Duodenal mucosa (tissue), 2 donors: ENCODE measurements around the gene XYLB.

Source experiments
- H3K27ac ChIP-seq: one replicate; pipeline ENCODE4 v1.7.0; 2013; ENCODE audit warnings: low read depth, low read length
- H3K27me3 ChIP-seq, 2 donors: one replicate each; pipeline ENCODE4 v1.7.0; 2013; ENCODE audit warnings: low read length in 2 of 2, control low read depth in 1 of 2; ENCODE audit not compliant: insufficient read depth in 2 of 2, control insufficient read depth in 1 of 2
- H3K36me3 ChIP-seq, 2 donors: one replicate each; pipeline ENCODE4 v1.7.0; 2013; ENCODE audit warnings: low read length in 2 of 2, control low read depth in 1 of 2; ENCODE audit not compliant: insufficient read depth in 2 of 2, control insufficient read depth in 1 of 2
- H3K4me1 ChIP-seq, 2 donors: one replicate each; pipeline ENCODE4 v1.7.0; 2013; ENCODE audit warnings: low read length in 2 of 2, control low read depth in 1 of 2; ENCODE audit not compliant: insufficient read depth in 2 of 2, control insufficient read depth in 1 of 2
- H3K4me3 ChIP-seq, 2 donors: one replicate each; pipeline ENCODE4 v1.7.0; 2013; ENCODE audit warnings: low read length in 2 of 2, low read depth in 1 of 2
- H3K9ac ChIP-seq, 2 donors: one replicate each; pipeline ENCODE4 v1.7.0; 2013; ENCODE audit warnings: low read length in 2 of 2, low read depth in 1 of 2
- H3K9me3 ChIP-seq, 2 donors: one replicate each; pipeline ENCODE4 v1.7.0; 2013; ENCODE audit warnings: low read length in 2 of 2, control low read depth in 1 of 2; ENCODE audit not compliant: control insufficient read depth in 1 of 2

Gene XYLB

DNA sequence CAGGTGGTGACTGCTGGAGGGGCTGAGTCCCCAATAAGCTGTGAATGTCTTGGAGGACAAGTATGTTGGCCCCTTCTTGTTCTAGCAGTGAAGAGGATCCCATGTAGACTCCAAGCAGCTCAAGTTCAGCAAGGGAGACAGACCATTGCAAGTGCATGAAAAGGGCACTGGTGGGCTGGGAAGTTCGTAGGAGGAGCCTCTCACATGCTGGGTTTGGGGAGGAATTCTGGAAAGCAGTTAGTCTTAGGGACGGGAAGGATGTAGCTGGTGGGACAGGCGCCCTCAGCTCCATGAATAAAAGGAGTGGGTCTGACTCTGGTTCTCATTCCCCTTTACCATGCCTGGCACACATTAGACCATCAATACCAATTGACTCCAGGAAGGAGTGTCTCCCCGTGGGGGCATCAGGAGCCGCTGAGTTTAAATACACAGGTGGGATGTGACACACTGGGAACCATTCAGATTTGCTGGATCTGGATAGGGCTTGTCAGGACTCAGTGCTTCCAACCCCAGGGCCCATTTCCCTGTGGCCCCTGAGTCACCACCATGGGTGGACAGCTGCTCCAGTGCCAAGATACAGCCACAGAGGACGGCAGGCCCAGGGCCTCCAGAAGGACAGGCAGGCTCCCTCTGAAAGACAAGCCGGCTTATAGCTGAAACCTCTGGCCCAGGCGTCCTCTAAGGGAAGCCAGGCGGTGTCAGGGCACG is 552 bp upstream of the XYLB start:
- Histone ChIP-seq H3K4me3 (peak overlapping the region in 1 of 2 donors; percentile 85), H3K9ac (peak overlapping the region; percentile 69 to 72), H3K27ac (no peak overlapping the region), H3K9me3 (no peaks in the 10 kb centered on the region), H3K4me1 (peaks cover 5 to 9% of the 10 kb centered on the region in 2 donors), H3K36me3 (peaks cover 0 to 3% of the 10 kb centered on the region in 2 donors), H3K27me3 (no peaks in the 10 kb centered on the region)

DNA sequence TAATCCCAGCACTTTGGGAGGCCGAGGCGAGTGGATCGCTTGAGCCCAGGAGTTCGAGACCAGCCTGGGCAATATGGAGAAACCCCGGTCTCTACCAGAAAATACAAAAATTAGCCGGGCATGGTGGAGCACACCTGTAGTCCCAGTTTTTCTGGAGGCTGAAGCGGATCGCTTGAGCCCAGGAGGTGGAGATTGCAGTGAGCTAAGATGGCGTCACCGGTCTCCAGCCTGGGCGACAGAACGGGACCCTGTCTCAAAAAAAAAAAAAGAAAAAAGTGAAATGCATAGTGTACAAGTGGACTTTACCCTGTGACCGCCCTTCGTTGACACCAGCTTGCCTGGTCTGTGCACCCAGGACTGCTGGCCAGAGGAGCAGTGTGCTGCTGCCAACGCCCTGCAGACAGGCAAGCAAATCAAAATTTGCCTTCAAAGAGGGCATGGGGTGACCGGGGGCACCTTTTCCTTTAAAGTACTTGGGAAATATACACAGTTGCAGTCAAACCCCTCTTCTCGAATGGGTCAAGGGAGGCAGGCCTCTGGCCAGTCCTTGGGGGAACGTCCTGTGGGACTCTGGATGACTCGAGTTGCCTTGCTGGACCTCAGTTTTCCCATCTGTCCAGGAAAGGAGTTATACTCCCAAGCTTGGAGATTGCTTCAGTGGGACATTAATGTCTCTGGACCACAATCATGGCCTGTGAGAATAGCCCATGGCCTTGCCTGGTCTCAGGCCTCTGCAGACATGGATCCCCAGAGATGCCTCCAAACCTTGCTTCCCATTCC is 1.0 kb downstream of the XYLB start:
- Histone ChIP-seq H3K4me1 (peaks cover 5 to 9% of the 10 kb centered on the region in 2 donors), H3K4me3 (peak overlapping the region; percentile 78 to 85), H3K9ac (peak overlapping the region; percentile 69 to 72), H3K9me3 (no peaks in the 10 kb centered on the region), H3K36me3 (peaks cover 0 to 5% of the 10 kb centered on the region in 2 donors), H3K27me3 (no peaks in the 10 kb centered on the region), H3K27ac (no peak overlapping the region)

DNA sequence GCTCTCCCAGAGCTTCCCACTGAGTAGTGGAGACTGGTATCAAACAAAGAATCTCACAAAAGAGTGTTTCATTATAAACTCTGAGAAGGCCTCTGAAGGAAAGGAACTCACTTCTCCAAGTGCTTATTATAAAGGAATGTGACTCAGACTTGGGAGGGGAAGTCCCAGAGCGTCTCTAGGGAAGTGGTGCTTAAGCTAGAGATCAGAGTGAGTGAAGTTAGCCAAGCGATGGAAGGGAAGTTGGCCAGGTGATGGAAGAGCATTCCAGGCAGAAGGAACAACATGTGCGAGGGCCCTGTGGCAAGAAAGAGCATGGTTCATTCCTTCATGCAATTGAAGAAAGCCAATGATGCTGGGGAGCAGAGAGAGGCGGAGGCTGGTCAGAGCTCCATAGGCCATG is 2.3 kb downstream of the XYLB start:
- Histone ChIP-seq H3K27ac (no peak overlapping the region), H3K36me3 (peaks cover 0 to 7% of the 10 kb centered on the region in 2 donors), H3K27me3 (no peaks in the 10 kb centered on the region), H3K4me1 (peaks cover 5 to 9% of the 10 kb centered on the region in 2 donors), H3K9me3 (no peaks in the 10 kb centered on the region), H3K9ac (no peak overlapping the region), H3K4me3 (no peak overlapping the region)

DNA sequence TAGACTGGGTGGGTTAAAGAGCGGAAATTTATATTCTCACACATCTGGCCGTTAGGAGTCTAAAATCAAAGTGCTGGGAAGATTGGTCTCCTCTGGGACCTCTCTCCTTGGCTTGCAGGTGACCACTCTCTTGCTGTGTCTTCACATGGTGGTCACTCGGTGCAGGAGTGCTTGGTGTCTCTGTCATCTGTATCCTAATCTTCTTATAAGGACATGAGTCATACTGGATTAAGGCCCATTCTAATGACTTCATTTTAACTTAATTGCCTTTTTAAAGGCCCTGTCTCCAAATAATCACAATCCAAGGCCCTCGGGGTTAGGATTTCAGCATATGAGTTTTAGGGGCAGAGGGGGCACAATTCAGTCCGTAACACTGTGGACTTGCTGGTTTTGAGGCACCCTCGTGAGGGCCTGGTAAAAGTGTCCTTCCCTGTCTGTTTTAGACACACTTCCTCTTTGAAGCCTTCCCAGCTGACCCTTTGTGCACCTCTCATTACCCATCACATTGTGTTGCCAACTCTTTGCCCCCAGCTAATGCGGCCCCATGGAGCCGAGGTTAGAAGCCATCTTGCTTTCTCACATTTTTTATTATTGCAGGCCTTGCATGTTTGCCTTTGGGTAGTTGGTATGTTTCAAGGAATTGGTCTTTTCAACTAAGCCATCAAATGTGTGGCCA is 3.2 kb downstream of the XYLB start:
- H3K36me3 ChIP-seq = peaks cover 0 to 9% of the 10 kb centered on the region in 2 donors
- peaks cover 5 to 9% of the 10 kb centered on the region in 2 donors for H3K4me1 ChIP-seq
- H3K9ac ChIP-seq = no peak overlapping the region
- no peaks in the 10 kb centered on the region for H3K27me3 ChIP-seq
- H3K9me3 ChIP-seq = no peaks in the 10 kb centered on the region
- H3K27ac ChIP-seq = no peak overlapping the region
- H3K4me3 ChIP-seq = no peak overlapping the region

DNA sequence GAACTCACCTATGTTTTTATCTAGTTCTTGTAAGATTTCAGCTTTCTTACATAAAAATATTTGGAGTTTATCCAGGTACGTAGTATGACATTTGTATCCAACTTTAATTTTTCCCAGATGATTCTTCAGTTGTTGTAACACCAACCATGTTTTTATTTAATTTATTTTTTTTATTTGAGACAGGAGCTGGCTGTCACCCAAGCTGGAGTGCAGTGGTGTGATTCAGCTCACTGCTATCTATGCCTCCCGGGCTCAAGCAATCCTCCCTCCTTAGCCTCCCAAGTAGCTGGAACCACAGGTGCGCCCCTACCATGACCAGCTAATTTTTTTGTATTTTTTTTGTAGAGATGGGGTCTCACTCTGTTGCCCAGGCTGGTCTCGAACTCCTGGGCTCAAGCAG is 6.6 kb downstream of the XYLB start:
- Histone ChIP-seq H3K4me3 (no peak overlapping the region), H3K9ac (no peak overlapping the region)

DNA sequence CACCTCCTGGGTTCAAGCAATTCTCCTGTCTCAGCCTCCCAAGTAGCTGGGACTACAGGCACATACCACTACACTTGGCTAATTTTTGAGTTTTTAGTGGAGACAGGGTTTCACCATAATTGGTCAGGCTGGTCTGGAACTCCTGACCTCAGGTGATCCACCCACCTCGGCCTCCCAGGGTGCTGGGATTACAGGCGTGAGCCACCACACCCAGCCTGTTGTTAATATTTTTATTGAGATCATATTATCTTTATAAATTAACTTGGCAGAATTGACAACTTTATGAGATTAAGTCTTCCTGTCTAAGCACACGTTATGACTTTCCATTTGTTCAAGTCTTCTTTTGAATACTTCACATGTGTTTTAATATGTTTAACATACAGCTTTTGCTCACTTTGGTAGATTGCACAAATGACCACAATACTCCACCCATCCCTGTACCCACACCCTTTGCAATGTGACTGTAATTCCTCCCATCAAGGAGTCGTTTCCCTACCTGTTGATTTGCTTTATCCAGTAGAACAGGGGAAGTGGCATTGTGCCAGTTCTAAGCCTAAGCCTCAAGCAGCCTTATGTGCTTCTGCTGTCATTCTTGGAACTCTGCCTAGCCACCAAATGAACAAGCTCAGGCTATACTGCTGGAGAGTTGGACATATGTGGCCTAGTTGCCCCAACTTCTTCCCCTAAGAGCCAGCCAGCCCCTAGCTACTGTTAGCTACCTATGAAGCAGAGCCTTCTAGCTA is 8.2 kb downstream of the XYLB start:
- no peaks in the 10 kb centered on the region for H3K9me3 ChIP-seq
- no peaks in the 10 kb centered on the region for H3K4me1 ChIP-seq
- H3K4me3 ChIP-seq = no peak overlapping the region
- H3K27ac ChIP-seq = no peak overlapping the region
- no peak overlapping the region for H3K9ac ChIP-seq
- H3K36me3 ChIP-seq = peaks cover 0 to 15% of the 10 kb centered on the region in 2 donors
- H3K27me3 ChIP-seq = no peaks in the 10 kb centered on the region

More for the DNA sequence above, 6.6 kb downstream of the XYLB start:
- H3K27ac ChIP-seq = no peak overlapping the region
- no peaks in the 10 kb centered on the region for H3K27me3 ChIP-seq
- H3K9me3 ChIP-seq = no peaks in the 10 kb centered on the region
- H3K36me3 ChIP-seq = peaks cover 0 to 15% of the 10 kb centered on the region in 2 donors
- peaks cover under 1 to 1% of the 10 kb centered on the region in 2 donors for H3K4me1 ChIP-seq

DNA sequence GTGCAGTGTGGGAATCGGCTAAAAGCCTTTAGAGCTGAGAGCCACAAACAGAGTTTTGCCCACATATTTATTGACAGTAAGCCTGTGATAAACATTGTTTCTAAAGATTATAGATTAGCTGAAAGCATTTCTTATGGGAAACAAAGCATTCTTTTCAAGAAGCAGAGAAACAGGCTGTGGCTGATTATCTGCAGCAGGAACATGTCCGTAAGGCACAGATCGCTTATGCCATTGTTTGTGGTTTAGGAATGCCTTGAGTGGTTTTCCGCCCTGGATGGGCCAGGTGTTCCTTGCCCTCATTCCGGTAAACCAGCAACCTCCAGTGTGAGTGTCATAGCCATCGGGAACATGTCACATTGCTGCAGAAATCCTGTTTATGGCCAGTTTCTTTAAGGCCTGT is 12.5 kb downstream of the XYLB start:
- Histone ChIP-seq H3K9me3 (no peaks in the 10 kb centered on the region), H3K36me3 (peaks cover 6 to 28% of the 10 kb centered on the region in 2 donors), H3K9ac (no peak overlapping the region), H3K4me3 (no peak overlapping the region), H3K4me1 (no peaks in the 10 kb centered on the region), H3K27me3 (no peaks in the 10 kb centered on the region), H3K27ac (no peak overlapping the region)

DNA sequence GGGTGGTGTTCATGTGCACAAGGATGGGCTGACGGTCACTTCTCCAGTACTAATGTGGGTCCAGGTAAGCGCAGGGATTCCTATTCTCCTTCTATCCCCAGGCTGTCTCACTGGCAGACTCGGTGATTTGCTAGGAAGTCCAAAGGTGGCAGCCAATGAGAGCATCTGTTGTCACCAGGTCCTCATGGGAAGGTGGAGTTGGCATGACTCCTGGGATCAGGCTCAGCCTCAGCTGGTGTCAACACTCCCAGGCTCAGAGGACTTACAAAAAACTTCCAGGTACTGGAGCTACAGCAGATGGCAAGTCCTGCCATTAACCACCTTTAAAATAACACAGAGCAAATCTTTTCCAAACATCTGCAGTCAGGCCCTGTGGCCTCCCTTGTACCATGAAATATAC is 13.8 kb downstream of the XYLB start:
- Histone ChIP-seq H3K36me3 (peaks cover 9 to 36% of the 10 kb centered on the region in 2 donors), H3K9me3 (no peaks in the 10 kb centered on the region), H3K4me1 (no peaks in the 10 kb centered on the region), H3K9ac (no peak overlapping the region), H3K4me3 (no peak overlapping the region), H3K27ac (no peak overlapping the region), H3K27me3 (no peaks in the 10 kb centered on the region)

DNA sequence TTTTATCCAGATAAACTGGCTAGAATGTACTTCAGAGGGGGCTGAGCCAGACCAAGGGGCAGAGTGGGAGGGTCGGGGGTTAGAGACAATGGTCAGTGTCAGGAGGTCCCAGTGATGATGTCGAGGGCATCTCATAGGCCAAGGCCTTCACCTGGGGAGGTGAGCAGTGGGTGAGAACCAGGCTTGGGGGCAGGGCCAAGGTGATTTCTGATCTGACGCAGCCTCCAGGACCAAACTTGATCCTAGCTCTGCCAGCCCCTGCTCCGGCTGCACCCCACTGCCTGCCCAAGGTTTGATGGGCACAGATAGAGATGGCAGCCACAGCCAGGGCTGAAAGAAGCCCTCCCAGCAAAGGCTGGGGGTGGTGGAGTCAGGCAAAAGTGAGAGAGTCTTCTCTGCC is 14.9 kb downstream of the XYLB start:
- Histone ChIP-seq H3K27ac (no peak overlapping the region), H3K9me3 (no peaks in the 10 kb centered on the region), H3K4me3 (no peak overlapping the region), H3K9ac (no peak overlapping the region), H3K36me3 (peaks cover 10 to 48% of the 10 kb centered on the region in 2 donors), H3K27me3 (no peaks in the 10 kb centered on the region), H3K4me1 (no peaks in the 10 kb centered on the region)
